HFFc6 (cell line): Measurements from ENCODE around the gene NEDD1. TPM values are rescaled to one million over a fixed set of nuclear protein-coding genes. Genes with fewer than 3 reads are reported as not detected.

Source experiments
- DNase-seq: peaks from one replicate; pipeline ENCODE4 v3.0.0-alpha.2; 2018
- H3K27ac Mint-ChIP-seq: 2 replicates; pipeline ENCODE4 v1.8.0; 2020; ENCODE audit warnings: mild to moderate bottlenecking, mixed read lengths
- H3K27me3 Mint-ChIP-seq: 2 replicates; pipeline ENCODE4 v1.8.0; 2021; ENCODE audit warnings: mild to moderate bottlenecking, moderate library complexity, mixed read lengths; ENCODE audit not compliant: insufficient read depth
- H3K36me3 Mint-ChIP-seq: 2 replicates; pipeline ENCODE4 v1.8.0; 2021; ENCODE audit warnings: low read depth, mixed read lengths
- H3K4me1 Mint-ChIP-seq: 2 replicates; pipeline ENCODE4 v1.8.0; 2020; ENCODE audit warnings: low read depth, mixed read lengths
- H3K4me3 Mint-ChIP-seq: 2 replicates; pipeline ENCODE4 v1.8.0; 2020; ENCODE audit warnings: mild to moderate bottlenecking, moderate library complexity, mixed read lengths
- H3K9me3 Mint-ChIP-seq: 2 replicates; pipeline ENCODE4 v1.8.0; 2020; ENCODE audit warnings: mild to moderate bottlenecking, mixed read lengths
- CTCF ChIP-seq: fragments of 200-600 bp; sonication (generic); IDR thresholded peaks from 2 replicates; pipeline ENCODE4 v1.5.0; 2021; ENCODE audit warnings: antibody characterized with exemption, mild to moderate bottlenecking
- total RNA-seq, 6 experiments: library from RNA; stranded (reverse); fragmentation: NEBNext Ultra II Directional; extraction: Animal tissue kit (Norgen Biotek cat#: 25700); gene quantifications; 2 replicates in 1 of 6; 3 replicates in 5 of 6; pipeline ENCODE4 v1.2.3, GENCODE V29; 2021

The NEDD1 gene
- total RNA-seq, 6 experiments from 2014 or later = 51.1 to 106 (median 60.7) TPM

- no peak overlapping the region for H3K4me3 Mint-ChIP-seq
- H3K9me3 Mint-ChIP-seq = no peaks in the 10 kb centered on the region
- no peak overlapping the region for H3K27ac Mint-ChIP-seq
- TF ChIP-seq CTCF = peak; percentile 41; the same call in 1 of the 2 replicates
- H3K27me3 Mint-ChIP-seq = 0 out of 2 replicates have a peak, but pooled peaks cover 6% of the 10 kb centered on the region
- no peaks in the 10 kb centered on the region for H3K4me1 Mint-ChIP-seq
- DNase-seq = no peak
- H3K36me3 Mint-ChIP-seq = no peaks in the 10 kb centered on the region
These were observed 82.9 kb downstream of the NEDD1 start for GRCh38 chr12:96989916-96990315.

GRCh38 chr12:96994900-96995299 lies 87.8 kb downstream of the NEDD1 start:
- Mint-ChIP-seq H3K27me3 (peaks cover 6% of the 10 kb centered on the region; the same call in 1 of the 2 replicates), H3K36me3 (no peaks in the 10 kb centered on the region), H3K4me3 (no peak overlapping the region), H3K27ac (no peak overlapping the region), H3K9me3 (no peaks in the 10 kb centered on the region), H3K4me1 (no peaks in the 10 kb centered on the region)
- no peak for TF ChIP-seq CTCF
- no peak for DNase-seq

GRCh38 chr12:96995861-96996260 lies 88.8 kb downstream of the NEDD1 start:
- Mint-ChIP-seq H3K4me1 (no peaks in the 10 kb centered on the region), H3K27me3 (peaks cover 2% of the 10 kb centered on the region; the same call in 1 of the 2 replicates), H3K27ac (no peak overlapping the region), H3K36me3 (no peaks in the 10 kb centered on the region), H3K9me3 (no peaks in the 10 kb centered on the region), H3K4me3 (no peak overlapping the region)
- DNase-seq = no peak
- TF ChIP-seq CTCF = no peak

GRCh38 chr12:96997797-96998484 lies 90.9 kb downstream of the NEDD1 start:
- Mint-ChIP-seq H3K36me3 (no peaks in the 10 kb centered on the region), H3K27me3 (peaks cover 5% of the 10 kb centered on the region), H3K4me3 (no peak overlapping the region), H3K4me1 (no peaks in the 10 kb centered on the region), H3K9me3 (no peaks in the 10 kb centered on the region), H3K27ac (no peak overlapping the region)
- no peak for DNase-seq
- no peak for TF ChIP-seq CTCF

- no peak for TF ChIP-seq CTCF
- no peak overlapping the region for H3K27ac Mint-ChIP-seq
- DNase-seq = no peak
- H3K4me1 Mint-ChIP-seq = no peaks in the 10 kb centered on the region
- H3K4me3 Mint-ChIP-seq = no peak overlapping the region
- H3K27me3 Mint-ChIP-seq = peaks cover 5% of the 10 kb centered on the region
- no peaks in the 10 kb centered on the region for H3K9me3 Mint-ChIP-seq
- no peaks in the 10 kb centered on the region for H3K36me3 Mint-ChIP-seq
These were observed 96.2 kb downstream of the NEDD1 start for GRCh38 chr12:97003276-97003675.
